ENCODE data around the gene PRAMEF1.

PRAMEF1 gene

DNA sequence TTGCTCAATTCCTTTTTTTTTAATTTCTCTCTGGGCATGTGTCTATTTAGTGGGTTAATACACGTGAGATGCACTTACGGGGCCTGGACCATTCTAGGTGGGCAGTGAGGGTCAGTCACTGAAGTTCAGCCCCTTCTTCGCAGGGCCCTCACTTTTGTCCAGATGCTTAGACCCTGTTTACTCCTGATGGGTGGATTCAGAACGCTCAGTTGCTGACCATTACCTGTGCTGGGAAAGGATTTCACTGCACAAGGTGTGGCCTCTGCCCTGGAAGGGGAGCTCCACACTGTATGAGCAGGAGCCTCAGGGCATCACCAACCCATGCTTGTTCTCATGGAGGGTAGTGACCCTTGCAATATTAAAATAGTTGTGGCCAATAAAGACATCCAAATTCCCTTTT lies 13.1 kb upstream of the PRAMEF1 start:
- Histone ChIP-seq H3K4me1 (ENCODE audit: control insufficient read depth, insufficient read depth, low read length) (no peaks in the 10 kb centered on the region), H3K36me3 (ENCODE audit: control insufficient read depth in 2 of 2, insufficient read depth in 1 of 2, low read length in 2 of 2) (no peaks in the 10 kb centered on the region), H3K27ac (ENCODE audit: extremely low read depth, low read depth, low read length) (no peak overlapping the region), H3K4me3 (ENCODE audit: low read depth, low read length) (no peak overlapping the region), H3K9me3 (ENCODE audit: control insufficient read depth, insufficient read depth, low read depth, low read length) (no peaks in the 10 kb centered on the region)
- POLR2A ChIA-PET, result no interaction called here
- CTCF ChIA-PET, result no interaction called here
- TF ChIP-seq ZNF362 (tag by site-specific recombination; IDR thresholded peaks at IDR 0.05) (no peak), ZNF211 (tag by site-specific recombination; IDR thresholded peaks at IDR 0.05; ENCODE audit: low read depth) (no peak), ZNF626 (tag by site-specific recombination; IDR thresholded peaks at IDR 0.05) (no peak), ZSCAN5A (tag by site-specific recombination; IDR thresholded peaks at IDR 0.05) (no peak), ZNF544 (tag by site-specific recombination; IDR thresholded peaks at IDR 0.05) (no peak), ZNF585B (tag by site-specific recombination; IDR thresholded peaks at IDR 0.05) (no peak), HOXC10 (CRISPR knock-in tag; IDR thresholded peaks at IDR 0.05) (no peak), ZNF223 (tag by site-specific recombination; IDR thresholded peaks at IDR 0.05) (no peak), ZNF621 (tag by site-specific recombination; IDR thresholded peaks at IDR 0.05) (no peak), ZSCAN16 (tag by site-specific recombination; IDR thresholded peaks at IDR 0.05) (no peak), ZNF311 (tag by site-specific recombination; IDR thresholded peaks at IDR 0.05; ENCODE audit: borderline replicate concordance) (no peak), PRDM2 (tag by site-specific recombination; IDR thresholded peaks at IDR 0.05; ENCODE audit: borderline replicate concordance) (no peak), ZBTB49 (tag by site-specific recombination; IDR thresholded peaks at IDR 0.05; ENCODE audit: low read depth) (no peak), ZNF76 (tag by site-specific recombination; IDR thresholded peaks at IDR 0.05; ENCODE audit: borderline replicate concordance, low read depth) (no peak), KLF10 (tag by site-specific recombination; IDR thresholded peaks at IDR 0.05) (no peak), HOXD13 (CRISPR knock-in tag; IDR thresholded peaks at IDR 0.05; ENCODE audit: borderline replicate concordance) (no peak), HIC1 (tag by site-specific recombination; IDR thresholded peaks at IDR 0.05) (no peak), ZNF596 (tag by site-specific recombination; IDR thresholded peaks at IDR 0.05) (no peak)
